Bronchial epithelial cell (primary cell): ENCODE results near the gene STK39. TPM values are rescaled to one million over a fixed set of nuclear protein-coding genes. Genes with fewer than 3 reads are reported as not detected.

Source experiments
- DNase-seq: peaks from one replicate; pipeline ENCODE4 v3.0.0-alpha.2; 2010; ENCODE audit warnings: low read depth
- FAIRE-seq: peaks from 2 replicates; lab custom pipeline; 2011; peaks lifted over from hg19 to GRCh38; lab: Jason Lieb, UNC
- H3K27me3 ChIP-seq: 2 replicates; pipeline ENCODE4 v1.5.1; 2011; ENCODE audit warnings: low read length; ENCODE audit not compliant: control insufficient read depth, insufficient read depth
- H3K36me3 ChIP-seq: 2 replicates; pipeline ENCODE4 v1.5.1; 2011; ENCODE audit warnings: low read length; ENCODE audit not compliant: control insufficient read depth, insufficient read depth
- H3K4me3 ChIP-seq: 2 replicates; pipeline ENCODE4 v1.5.1; 2011; ENCODE audit warnings: mild to moderate bottlenecking, low read depth, low read length, control low read depth
- CTCF ChIP-seq: IDR thresholded peaks from 2 replicates; pipeline ENCODE4 v1.5.1; 2011; ENCODE audit warnings: mild to moderate bottlenecking, moderate library complexity, low read length, control low read depth, inconsistent platforms; ENCODE audit not compliant: insufficient read depth, severe bottlenecking
- total RNA-seq: library from RNA; depleted of rRNA; stranded (reverse); fragments of >200 nt; gene quantifications from 2 replicates; pipeline ENCODE4 v1.2.1, GENCODE V29; 2014

The STK39 gene
- total RNA-seq, 1 donor from 2014 or later = 20.3 TPM

GRCh38 chr2:168079236-168079635, 168.2 kb downstream of the STK39 start:
- no peak for TF ChIP-seq CTCF
- no peak for DNase-seq
- H3K4me3 ChIP-seq = no peak overlapping the region
- no peaks in the 10 kb centered on the region for H3K27me3 ChIP-seq
- no peak for FAIRE-seq
- peaks cover 1% of the 10 kb centered on the region for H3K36me3 ChIP-seq

- Histone ChIP-seq H3K4me3 (no peak overlapping the region), H3K27me3 (no peaks in the 10 kb centered on the region), H3K36me3 (peaks cover 1% of the 10 kb centered on the region)
- no peak for TF ChIP-seq CTCF
- DNase-seq = no peak
- no peak for FAIRE-seq
Observed at GRCh38 chr2:168076731-168077130, 170.7 kb downstream of the STK39 start.

GRCh38 chr2:168075446-168075845, 171.9 kb downstream of the STK39 start:
- Histone ChIP-seq H3K27me3 (no peaks in the 10 kb centered on the region), H3K36me3 (peaks cover 1% of the 10 kb centered on the region), H3K4me3 (no peak overlapping the region)
- no peak for TF ChIP-seq CTCF
- peak; percentile 27 for DNase-seq
- FAIRE-seq = no peak

- Histone ChIP-seq H3K36me3 (peaks cover 1% of the 10 kb centered on the region), H3K4me3 (no peak overlapping the region), H3K27me3 (no peaks in the 10 kb centered on the region)
- FAIRE-seq (no peak), DNase-seq (no peak)
- no peak for TF ChIP-seq CTCF
Observed at GRCh38 chr2:168072626-168073303, 174.6 kb downstream of the STK39 start.

GRCh38 chr2:168064011-168064998, 183.1 kb downstream of the STK39 start:
- no peak for FAIRE-seq
- TF ChIP-seq CTCF = no peak
- Histone ChIP-seq H3K27me3 (no peaks in the 10 kb centered on the region), H3K36me3 (peaks cover 1% of the 10 kb centered on the region), H3K4me3 (no peak overlapping the region)
- no peak for DNase-seq
